ENCODE results near the gene PSD.

The PSD gene

DNA sequence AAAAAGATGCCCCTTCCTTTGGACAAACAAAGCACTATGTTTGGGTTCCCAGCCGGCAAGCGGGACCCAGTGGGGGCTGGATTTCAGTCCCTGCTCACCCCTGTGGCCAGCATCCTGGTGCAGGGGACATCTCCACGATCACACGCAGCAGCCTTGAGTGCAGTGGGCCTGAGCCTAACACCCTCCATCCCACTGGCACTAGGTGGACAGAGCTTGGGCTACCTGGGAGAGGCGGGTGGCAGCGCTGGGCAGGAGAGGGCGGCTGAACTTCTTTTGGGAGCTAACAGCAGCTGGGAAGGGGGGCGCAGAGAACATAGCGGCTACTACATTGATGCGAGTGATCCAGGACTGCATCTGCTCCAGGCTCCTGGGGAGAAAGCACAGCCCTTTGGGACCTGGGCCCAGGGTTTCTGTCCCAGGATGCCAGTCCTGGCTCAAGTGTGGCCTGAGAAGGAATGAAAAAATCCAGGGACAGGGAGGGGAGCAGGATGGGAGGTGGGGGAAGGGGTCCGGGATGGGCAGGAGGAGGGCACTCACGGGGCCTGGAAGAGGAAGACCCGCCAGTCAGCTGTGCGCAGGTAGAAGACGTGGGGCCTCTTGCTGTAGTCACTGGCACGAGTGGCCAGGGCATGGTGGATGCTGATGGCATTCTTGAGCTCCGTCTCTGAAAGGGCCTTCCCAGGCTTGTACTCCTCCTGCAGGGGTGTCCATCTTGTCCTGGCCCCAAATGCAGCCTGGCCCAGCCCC lies 14.1 kb downstream of the PSD start:
- no peak for DNase-seq (ENCODE audit: low read depth in 2 of 2)

- no peak for DNase-seq (ENCODE audit: low read depth in 2 of 2)
These were observed 15.5 kb downstream of the PSD start for GRCh38 chr10:102403115-102403514.

GRCh38 chr10:102402512-102402896 lies 16.1 kb downstream of the PSD start:
- DNase-seq (ENCODE audit: low read depth in 2 of 2): no peak

GRCh38 chr10:102401735-102402511 lies 16.7 kb downstream of the PSD start:
- no peak for DNase-seq (ENCODE audit: low read depth in 2 of 2)

DNA sequence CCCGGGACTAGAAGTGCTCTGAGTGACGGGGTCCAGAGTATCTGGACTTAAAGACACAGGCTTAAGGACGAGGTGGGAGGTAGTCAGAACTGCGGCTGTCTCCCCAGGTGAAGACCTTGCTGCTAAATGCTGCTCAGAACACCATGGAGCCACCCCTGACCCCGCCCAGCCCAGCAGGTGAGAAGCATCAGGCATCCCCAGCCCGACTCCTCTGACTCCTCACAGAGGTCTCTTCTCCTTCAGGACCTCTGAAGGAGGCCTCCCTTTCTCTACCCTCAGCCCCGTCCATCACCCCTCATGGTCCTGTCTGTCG lies 17.3 kb downstream of the PSD start:
- DNase-seq (ENCODE audit: low read depth in 2 of 2): no peak

- DNase-seq (ENCODE audit: low read depth in 2 of 2): no peak
These were observed 17.8 kb downstream of the PSD start for GRCh38 chr10:102400598-102401341.

- no peak for DNase-seq (ENCODE audit: low read depth in 2 of 2)
These were observed 18.5 kb downstream of the PSD start for GRCh38 chr10:102400076-102400475.

- DNase-seq (ENCODE audit: low read depth in 2 of 2): peak; percentile 83 to 84
These were observed 19.2 kb downstream of the PSD start for GRCh38 chr10:102399217-102400021.

GRCh38 chr10:102398172-102399020 lies 20.2 kb downstream of the PSD start:
- DNase-seq (ENCODE audit: low read depth in 2 of 2): no peak

- DNase-seq (ENCODE audit: low read depth in 2 of 2): no peak
These were observed 21.1 kb downstream of the PSD start for GRCh38 chr10:102397222-102398171.

- no peak for DNase-seq (ENCODE audit: low read depth in 2 of 2)
These were observed 21.8 kb downstream of the PSD start for GRCh38 chr10:102396730-102397151.

DNA sequence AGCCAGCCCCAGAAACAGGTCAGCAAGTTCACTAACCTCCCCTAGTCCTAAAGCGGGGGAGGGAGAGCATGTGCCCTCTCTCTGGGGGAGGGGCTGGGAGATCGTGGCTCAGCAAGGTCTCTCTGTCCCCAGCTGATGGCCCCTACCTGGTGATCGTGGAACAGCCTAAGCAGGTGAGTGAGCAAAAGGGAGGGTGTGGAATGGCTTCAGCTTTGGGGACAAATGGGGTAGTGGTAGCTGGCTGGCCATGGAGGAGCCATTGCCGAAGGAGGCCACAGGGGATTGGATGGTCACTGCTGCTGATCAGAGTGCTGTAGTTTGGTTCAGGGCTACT lies 22.3 kb downstream of the PSD start:
- no peak for DNase-seq (ENCODE audit: low read depth in 2 of 2)

DNA sequence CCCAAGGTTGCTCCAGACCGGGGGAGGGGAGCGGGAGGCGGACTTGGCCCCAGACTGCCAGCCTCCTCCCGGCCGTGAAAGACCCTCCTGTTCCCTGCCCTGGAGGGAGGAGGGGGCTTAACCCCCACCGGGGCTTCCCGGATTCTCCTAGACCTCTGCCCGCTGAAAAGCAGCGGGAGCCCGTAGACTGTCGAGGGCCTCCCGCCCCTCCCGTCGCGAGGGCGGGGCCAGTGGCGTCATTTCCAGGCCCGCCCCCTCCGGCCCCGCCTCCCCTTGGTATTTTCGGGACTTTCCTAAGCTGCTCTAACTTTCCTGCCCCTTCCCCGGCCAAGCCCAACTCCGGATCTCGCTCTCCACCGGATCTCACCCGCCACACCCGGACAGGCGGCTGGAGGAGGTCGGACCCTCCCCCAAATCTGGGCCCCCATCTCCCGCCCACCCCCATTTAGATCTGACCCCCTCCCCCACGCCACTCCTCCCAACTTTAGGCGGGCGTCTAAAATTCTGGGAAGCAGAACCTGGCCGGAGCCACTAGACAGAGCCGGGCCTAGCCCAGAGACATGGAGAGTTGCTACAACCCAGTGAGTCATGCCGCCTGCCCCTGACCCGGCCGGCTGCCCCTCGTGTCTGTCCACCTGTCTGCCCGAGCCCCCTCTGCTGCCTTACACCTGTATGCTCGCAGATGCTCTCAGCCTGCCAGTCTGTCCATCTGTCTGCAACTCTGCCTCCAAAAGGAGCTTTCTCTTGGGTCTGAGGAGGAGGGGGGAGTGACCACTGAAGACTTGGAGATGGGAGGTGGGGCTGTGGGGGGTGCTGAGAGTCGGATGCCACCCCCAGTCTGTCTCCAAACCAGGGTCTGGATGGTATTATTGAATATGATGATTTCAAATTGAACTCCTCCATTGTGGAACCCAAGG lies 22.9 kb downstream of the PSD start, which contains the start of gene NFKB2:
TSS of gene NFKB2 (plus strand) at position 306 of the 917 bp plus-strand sequence. CDS start at position 561, 255 bp downstream.
- DNase-seq (ENCODE audit: low read depth in 2 of 2): peak; percentile 86

GRCh38 chr10:102394801-102395399 lies 23.7 kb downstream of the PSD start:
- peak in 1 of 2 donors; percentile 57 for DNase-seq (ENCODE audit: low read depth in 2 of 2)

- DNase-seq (ENCODE audit: low read depth in 2 of 2): peak; percentile 97 to 98
These were observed 24.3 kb downstream of the PSD start for GRCh38 chr10:102394079-102394800.

GRCh38 chr10:102393411-102394078 lies 25.0 kb downstream of the PSD start:
- no peak for DNase-seq (ENCODE audit: low read depth in 2 of 2)

DNA sequence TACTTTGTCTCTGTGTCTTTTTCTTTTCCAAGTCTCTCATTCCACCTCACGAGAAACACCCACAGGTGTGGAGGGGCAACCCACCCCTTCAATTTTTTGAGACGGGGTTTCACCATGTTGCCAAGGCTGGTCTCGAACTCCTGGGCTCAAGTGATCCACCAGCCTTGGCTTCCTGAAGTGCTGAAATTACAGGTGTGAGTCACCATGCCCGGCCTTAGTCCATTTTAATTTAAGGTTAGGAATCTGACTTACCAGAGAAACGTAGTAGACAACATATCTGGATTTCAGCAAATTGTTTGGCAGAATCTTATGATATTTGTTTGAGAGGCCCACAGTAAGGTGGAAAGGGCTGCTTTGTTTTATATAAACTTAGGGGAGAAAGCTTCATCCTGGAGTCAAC lies 26.3 kb downstream of the PSD start:
- no peak for DNase-seq (ENCODE audit: low read depth in 2 of 2)
